GM21526 (cell line): ENCODE measurements around the gene TNIP1.

ENCODE experiments used
- ATAC-seq: cut with Tn5 transposase; IDR thresholded peaks from one replicate; pipeline ENCODE4 v1.9.1; 2021; ENCODE audit warnings: moderate library complexity; ENCODE audit not compliant: unreplicated experiment, low FRiP score

The TNIP1 gene

GRCh38 chr5:151086192-151086869 lies 5.5 kb upstream of the TNIP1 start:
- no peak for ATAC-seq

DNA sequence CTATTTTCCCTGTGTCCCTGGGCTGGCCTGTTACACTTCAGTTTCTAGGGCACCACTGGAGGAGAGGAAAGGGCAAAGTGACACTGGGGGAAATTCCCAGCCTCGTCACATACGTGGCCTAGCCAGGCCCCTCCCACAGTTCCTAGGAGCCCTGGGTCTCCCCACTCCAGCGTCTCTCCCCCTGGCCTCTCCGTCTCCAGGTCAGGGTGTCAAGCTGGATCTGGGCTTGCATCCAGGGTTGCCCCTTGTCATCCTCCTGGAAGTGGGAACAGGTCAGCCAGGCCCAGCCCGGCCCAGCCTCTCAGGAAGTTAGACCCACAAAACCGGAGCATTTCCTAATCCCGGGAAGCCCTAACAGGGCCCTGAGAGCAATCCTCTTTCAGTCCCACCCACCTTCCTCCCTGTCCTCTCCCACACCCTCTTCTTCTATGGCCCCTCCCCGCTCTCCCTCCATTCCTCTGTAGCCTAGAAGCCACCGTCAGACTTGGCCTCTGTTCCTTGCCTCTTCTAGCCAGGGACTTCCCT lies 4.7 kb upstream of the TNIP1 start:
- ATAC-seq: no peak

DNA sequence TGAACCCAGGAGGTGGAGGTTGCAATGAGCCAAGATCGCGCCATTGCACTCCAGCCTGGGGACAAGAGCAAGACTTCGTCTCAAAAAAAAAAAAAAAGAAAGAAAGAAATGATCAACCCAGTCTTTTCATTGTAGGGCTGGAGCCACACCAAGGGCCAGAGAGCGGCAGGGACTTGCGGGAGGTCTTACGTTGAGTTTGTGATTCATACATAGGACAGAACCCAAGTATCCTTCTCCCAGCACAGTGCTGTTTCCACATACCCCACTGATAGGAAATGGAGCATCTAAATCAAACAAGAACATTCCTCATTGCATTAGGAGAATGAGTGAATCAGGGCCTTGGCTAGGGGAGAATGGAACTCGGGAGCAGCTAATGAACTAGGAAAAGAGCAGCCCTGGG lies 3.5 kb upstream of the TNIP1 start:
- no peak for ATAC-seq

GRCh38 chr5:151083081-151083676 lies 2.3 kb upstream of the TNIP1 start:
- no peak for ATAC-seq

DNA sequence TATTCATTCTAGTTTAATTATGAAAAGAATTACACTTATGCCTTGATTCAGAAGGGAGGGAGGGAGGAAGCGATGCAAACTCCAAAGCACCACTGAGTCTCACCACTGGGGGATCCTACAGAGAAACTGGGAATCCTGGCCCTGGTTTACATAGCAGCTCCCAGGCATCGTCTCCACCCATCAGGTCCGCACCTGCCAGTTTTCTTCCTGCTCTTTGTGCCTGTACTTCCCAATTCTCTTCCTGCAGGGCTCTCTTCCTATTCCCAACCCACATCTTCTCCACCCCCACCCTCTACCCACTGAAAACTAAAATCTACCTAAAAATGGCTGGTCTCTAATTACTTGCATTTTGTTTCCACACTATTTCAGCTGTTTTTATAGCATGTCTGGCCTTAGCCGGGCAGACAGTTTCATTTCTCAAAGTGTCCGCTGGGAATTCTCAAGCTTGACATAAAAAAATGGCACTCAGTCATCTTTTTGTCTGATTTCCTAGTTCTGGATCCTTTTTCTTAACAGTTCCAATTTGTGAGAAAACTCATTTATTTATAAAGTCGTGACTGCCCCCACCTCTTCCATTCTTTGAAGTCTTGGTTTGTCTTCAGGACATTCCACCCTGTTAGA lies 1.6 kb upstream of the TNIP1 start:
- no peak for ATAC-seq

DNA sequence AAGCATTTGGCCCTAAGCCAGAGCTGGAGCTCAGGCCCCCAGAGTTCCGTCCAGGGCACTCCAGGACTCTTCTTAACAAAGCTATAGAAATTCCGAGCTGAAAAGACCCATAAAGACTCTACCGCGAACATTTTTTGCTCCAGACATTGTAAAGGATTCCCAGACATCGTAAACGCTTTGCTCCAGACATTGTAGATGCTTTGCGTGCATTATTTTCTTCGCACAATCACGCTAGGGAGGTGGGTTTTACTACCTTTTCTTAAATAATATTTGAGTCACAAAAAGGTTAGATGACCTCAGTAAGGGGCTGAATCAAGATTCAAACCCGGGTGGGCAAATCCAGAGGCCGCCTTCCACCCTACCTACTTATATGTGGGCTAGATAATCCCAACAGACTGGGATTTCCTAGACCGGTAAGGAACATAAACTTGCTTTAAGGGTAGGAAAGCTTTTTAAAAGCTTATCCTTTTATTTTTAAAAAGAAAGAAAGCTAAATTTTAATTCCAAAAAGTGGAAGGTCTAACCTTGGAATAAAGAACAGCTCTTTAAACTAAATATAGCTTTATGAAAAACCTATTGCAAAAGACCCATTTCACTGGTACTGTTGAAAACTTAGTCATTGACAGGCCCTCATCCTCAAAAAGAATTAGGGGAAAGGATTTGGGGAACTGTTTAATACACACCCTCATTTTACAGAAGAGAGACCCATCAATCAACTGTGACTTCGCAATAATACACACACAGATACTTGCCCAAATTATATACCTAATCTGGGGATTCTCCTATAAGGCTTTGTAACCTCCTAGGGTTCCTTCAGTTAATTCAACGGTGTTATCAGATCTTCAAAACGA lies 822 bp upstream of the TNIP1 start:
- no peak for ATAC-seq

- ATAC-seq: no peak
Measured at GRCh38 chr5:151079838-151080612, 809 bp downstream of the TNIP1 start.

GRCh38 chr5:151078490-151079262 lies 2.2 kb downstream of the TNIP1 start:
- ATAC-seq: peak; percentile 52

DNA sequence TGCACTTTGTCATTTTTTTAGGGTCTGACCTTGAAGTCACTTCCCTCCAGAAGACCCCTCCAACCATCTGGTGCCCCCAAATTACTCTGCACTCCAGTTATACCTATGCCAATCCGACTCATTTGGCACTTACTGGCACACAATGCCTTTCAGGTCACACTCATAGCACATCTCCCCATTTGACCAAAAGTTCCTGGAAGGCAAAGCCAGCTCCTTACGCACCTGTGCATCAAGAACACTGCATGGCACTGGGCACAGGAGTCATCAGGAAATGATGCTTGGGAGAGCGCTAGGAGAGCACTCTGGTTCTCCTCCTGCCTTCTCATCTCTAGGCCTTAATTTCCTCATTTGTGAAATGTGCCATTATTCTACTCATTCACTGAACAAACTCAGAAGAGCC lies 2.9 kb downstream of the TNIP1 start:
- ATAC-seq: no peak

GRCh38 chr5:151077419-151077818 lies 3.4 kb downstream of the TNIP1 start:
- no peak for ATAC-seq

DNA sequence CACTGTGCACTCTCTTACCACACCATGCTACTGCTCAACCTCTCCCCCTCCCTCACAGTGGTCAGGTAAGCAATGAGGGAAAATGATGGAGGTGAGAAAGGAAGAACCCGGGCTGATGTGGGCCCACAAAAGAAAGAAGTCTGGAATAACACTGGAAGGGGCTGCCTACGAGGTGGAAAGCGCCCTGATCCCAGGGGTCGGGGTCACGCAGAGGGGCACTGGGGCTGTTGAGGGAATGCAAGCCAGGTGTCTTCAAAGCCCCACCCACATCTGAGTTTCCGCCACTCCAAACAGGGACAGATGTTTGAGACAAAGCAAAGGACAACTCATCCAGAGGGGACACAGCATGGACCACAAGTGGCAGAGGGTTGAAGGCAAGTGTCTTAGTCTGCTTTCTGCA lies 4.2 kb downstream of the TNIP1 start:
- no peak for ATAC-seq

DNA sequence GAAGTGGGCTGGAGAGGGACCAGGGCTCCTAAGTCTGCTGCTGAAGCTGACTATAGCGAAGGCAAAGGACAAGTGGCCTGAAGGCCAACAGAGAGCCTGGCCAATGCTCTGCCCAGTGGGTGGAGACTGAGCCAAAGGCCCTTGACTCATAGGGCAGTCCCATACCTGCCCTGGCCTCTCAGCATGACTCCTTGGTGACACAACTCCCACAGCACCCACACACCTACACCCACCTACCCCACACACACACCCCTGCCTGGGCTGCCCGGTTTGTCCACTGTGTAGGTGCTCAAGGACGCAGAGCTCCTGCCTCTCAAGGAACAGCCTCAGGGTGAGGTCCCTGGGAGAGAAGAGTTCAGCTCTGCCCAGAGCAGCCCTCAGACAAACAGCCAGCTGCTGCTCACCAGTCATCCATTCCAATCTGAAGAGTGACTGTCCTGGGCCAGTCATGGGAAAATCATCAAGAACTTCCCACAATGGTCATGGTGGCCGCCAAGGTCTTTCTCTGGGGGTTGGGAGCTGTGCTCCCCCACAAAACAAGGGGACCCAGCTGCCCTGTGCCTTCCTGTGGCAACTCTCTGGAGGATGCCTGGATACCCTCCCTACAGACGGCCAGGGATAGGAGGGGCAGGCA lies 5.0 kb downstream of the TNIP1 start:
- ATAC-seq: no peak

DNA sequence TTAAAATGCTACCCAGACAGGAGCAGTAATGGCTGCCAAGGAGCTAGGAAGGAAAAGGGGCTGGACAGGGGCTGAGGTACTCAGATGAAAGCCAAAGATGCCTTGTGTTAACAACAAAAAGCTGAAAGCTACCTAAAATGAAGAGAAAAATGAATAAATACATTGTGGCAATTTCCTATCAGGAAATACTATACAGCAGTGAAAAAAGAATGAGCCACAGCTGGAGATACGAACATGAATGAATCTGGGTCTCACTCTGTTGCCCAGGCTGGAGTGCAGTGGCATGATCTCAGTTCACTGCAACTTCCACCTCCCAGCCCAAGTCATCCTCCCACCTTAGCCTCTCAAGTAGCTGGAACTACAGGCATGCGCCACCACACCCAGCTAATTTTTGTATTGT lies 6.3 kb downstream of the TNIP1 start:
- ATAC-seq: no peak

DNA sequence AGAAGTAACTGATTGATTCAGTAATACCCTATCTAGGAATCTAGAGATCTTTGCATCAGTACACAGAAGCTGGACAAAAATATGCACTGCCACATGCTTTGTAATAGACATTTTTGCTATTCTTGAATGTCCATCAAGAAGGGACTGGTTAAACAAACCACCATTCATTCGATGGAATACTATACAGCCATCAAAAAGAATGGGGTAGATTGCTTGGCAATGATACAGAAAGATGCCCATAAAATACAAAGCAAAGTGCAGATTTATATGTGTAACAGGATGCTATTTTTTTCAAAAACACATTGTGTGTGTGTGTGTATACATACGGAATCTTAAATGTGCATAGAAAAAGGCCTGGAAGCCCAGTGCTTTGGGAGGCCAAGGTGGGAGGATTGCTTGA lies 7.6 kb downstream of the TNIP1 start:
- no peak for ATAC-seq

- ATAC-seq: no peak
Measured at GRCh38 chr5:151072630-151073025, 8.2 kb downstream of the TNIP1 start.

DNA sequence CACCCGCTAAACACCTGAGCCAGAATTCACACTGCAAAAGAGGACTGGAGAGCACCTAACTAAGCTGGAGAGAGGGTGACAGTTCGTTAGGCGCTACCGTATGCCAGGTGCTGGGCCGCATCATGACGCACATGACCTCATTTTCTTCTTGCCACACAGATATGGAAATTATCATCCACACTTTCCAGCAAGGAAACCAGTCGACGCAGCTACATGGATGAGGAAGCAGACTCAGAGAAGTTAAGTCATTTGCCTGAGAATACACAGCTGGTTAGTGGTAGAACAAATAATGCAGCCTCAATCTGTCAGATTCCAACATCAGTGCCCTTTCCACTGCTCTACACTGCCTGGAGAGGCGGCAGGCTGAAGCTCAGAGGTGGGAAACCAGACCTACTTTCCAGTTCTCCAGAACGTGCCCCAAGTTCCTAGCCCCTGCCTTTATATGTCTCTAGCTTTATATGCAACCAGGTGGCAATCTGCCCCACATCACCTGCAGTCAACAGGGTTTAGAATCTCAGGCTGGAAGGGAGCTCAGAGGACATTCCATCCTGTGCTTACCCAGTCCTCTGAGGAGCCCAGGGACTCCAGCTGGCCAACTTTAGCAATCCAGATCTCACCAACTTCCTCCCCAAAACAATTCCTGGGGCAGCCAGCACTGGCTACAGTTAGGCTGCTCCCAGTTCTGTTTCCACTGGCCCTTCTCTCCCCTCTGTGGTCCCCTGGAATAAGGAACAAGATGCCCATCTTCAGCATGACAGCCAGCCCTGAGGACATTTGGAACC lies 8.8 kb downstream of the TNIP1 start:
- no peak for ATAC-seq

DNA sequence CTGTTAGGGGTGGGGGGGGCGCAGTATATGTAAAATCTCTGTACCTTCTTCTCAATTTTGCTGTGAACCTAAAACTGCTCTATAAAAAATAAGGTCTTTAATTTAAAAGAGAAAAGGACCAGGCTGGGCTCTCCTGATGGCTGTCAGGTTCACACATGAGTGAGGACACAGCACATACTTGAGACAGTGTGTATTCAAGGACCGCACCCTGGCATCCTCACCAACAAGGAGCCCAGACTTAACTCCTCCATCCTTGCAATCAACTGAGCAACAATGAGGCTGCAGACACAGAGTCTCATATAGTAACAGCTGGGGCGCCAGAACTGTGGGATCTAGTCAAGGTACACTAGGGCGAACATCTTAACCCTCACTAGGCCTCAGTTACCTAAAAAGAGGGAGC lies 9.8 kb downstream of the TNIP1 start:
- ATAC-seq: no peak

- ATAC-seq: no peak
Measured at GRCh38 chr5:151070449-151070848, 10.4 kb downstream of the TNIP1 start.
